Urothelium cell line (cell line): Measurements from ENCODE around the gene FOLR1.

Experiments used
- DNase-seq: peaks from one replicate; pipeline ENCODE4 v3.0.0; 2011; ENCODE audit warnings: low spot score, mixed read lengths
- FAIRE-seq: peaks from 2 replicates; lab custom pipeline; 2011; peaks lifted over from hg19 to GRCh38; lab: Jason Lieb, UNC

Gene FOLR1

DNA sequence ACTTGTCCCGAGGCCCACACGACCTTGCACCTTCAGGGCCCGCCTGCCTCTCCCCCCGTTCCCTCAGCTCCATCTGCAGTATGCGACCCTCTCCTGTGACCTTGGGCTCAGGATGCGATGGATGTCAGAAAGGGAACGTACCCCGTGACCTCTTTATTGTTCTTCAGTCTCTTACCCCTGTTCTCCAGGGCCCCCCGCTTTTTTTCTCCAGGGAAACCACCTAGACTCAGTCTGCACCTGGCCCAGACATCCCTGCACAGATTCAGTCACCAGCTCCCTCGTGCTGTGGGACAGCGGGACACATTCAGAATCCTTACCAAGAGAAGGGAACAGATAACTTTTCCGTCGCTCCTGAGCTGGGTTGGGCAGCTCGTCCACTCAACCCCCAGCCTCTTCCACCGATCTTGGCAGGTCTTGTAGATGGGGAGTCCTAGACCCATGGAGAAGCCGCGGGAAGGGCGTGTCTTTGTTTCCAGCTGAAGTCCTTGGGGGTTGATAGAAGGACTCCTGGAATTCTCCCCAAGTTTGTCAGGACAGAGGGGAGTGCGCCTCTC, 53.4 kb downstream of the FOLR1 start:
- FAIRE-seq (no peak), DNase-seq (no peak)
